ENCODE data around the gene CPAMD8. TPM values are rescaled to one million over a fixed set of nuclear protein-coding genes. Genes with fewer than 3 reads are reported as not detected.

CPAMD8 gene
- total and polyA plus RNA-seq, 11 donors: 5.2 to 49.5 (median 16.9) TPM

GRCh38 chr19:17049711-17050280 lies 23.2 kb upstream of the CPAMD8 start:
- Histone ChIP-seq H3K27ac (no peak overlapping the region), H3K36me3 (peaks cover 0 to 56% (median 37%) of the 10 kb centered on the region in 9 donors), H3K4me3 (no peak overlapping the region), H3K27me3 (no peaks in the 10 kb centered on the region), H3K9me3 (no peaks in the 10 kb centered on the region), H3K4me1 (no peaks in the 10 kb centered on the region)
- intact Hi-C loops (cut with DNase I): loop anchor here in 5 of 10 donors (2.0 to 10.0 kb wide), 5 partner anchors 217 to 335 kb away; partner anchors contain the start of gene NWD1 (in 2 of the 5)
- DNase-seq (no peak), ATAC-seq (no peak)
- no peak for TF ChIP-seq POLR2A (IDR thresholded peaks at IDR 0.05)
- no peak for TF ChIP-seq CTCF (IDR thresholded peaks at IDR 0.05)
- WGBS, 4 donors: 85 to 91% (median 88%) methylated on average over 18 of the region's 18 CpGs

GRCh38 chr19:17048885-17049453 lies 22.4 kb upstream of the CPAMD8 start:
- no peaks in the 10 kb centered on the region for H3K27me3 ChIP-seq
- peaks cover 0 to 48% (median 34%) of the 10 kb centered on the region in 9 donors for H3K36me3 ChIP-seq
- intact Hi-C loops (cut with DNase I): loop anchor here in 1 of 10 donors (5.0 kb wide), 1 partner anchor 217 kb away; no protein-coding TSS in a partner anchor
- no peak overlapping the region for H3K27ac ChIP-seq
- WGBS, 4 donors: 82 to 90% (median 84%) methylated on average over 14 to 16 of the region's 16 CpGs
- DNase-seq (no peak), ATAC-seq (no peak)
- TF ChIP-seq POLR2A (IDR thresholded peaks at IDR 0.05) (no peak), CTCF (IDR thresholded peaks at IDR 0.05) (no peak)
- H3K4me3 ChIP-seq: no peak overlapping the region
- H3K9me3 ChIP-seq: no peaks in the 10 kb centered on the region
- H3K4me1 ChIP-seq: no peaks in the 10 kb centered on the region

GRCh38 chr19:17045907-17046502 lies 19.4 kb upstream of the CPAMD8 start:
- TF ChIP-seq CTCF (IDR thresholded peaks at IDR 0.05) (no peak), POLR2A (IDR thresholded peaks at IDR 0.05) (no peak)
- H3K4me3 ChIP-seq: no peak overlapping the region
- H3K27ac ChIP-seq: no peak overlapping the region
- H3K4me1 ChIP-seq: peaks cover 0 to 13% (median 0%) of the 10 kb centered on the region in 12 donors
- ATAC-seq (no peak), DNase-seq (no peak)
- H3K27me3 ChIP-seq: no peaks in the 10 kb centered on the region
- intact Hi-C loops (cut with DNase I): loop anchor here in 1 of 10 donors (5.0 kb wide), 1 partner anchor 214 kb away; no protein-coding TSS in a partner anchor
- 80 to 100% (median 86%) methylated on average over 4 to 5 of the region's 5 CpGs for WGBS, 4 donors
- H3K36me3 ChIP-seq: peaks cover 0 to 28% (median 16%) of the 10 kb centered on the region in 9 donors
- H3K9me3 ChIP-seq: no peaks in the 10 kb centered on the region

- Histone ChIP-seq H3K27me3 (no peaks in the 10 kb centered on the region), H3K27ac (no peak overlapping the region), H3K4me1 (peaks cover 0 to 13% (median 0%) of the 10 kb centered on the region in 12 donors), H3K9me3 (no peaks in the 10 kb centered on the region), H3K4me3 (no peak overlapping the region), H3K36me3 (peaks cover 0 to 6% (median 0%) of the 10 kb centered on the region in 9 donors)
- WGBS, 4 donors: 63 to 76% (median 70%) methylated on average over 7 of the region's 7 CpGs
- TF ChIP-seq CTCF (IDR thresholded peaks at IDR 0.05) (no peak), POLR2A (IDR thresholded peaks at IDR 0.05) (no peak)
- intact Hi-C loops (cut with DNase I): loop anchor here in 1 of 10 donors (5.0 kb wide), 1 partner anchor 146 kb away; no protein-coding TSS in a partner anchor
- DNase-seq (no peak), ATAC-seq (no peak)
Measured at GRCh38 chr19:17043744-17044143, 17.1 kb upstream of the CPAMD8 start.

All from heart left ventricle (tissue), 16 donors.